A549 (cell line): ENCODE results near the gene PDZD2. TPM values are rescaled to one million over a fixed set of nuclear protein-coding genes. Genes with fewer than 3 reads are reported as not detected.

Experiments used
- ATAC-seq, 2 experiments: fragments of 200-7000 bp in 1 of 2; fragments of >200 bp in 1 of 2; cut with Nextera tagmentation in 1 of 2; cut with Tn5 transposase in 1 of 2; 3 replicates each; pipeline versions ENCODE4 v1.8.0 to v1.9.1; 2018 to 2020; ENCODE audit warnings: mild to moderate bottlenecking in 1 of 2, moderate library complexity in 1 of 2
- CTCF ChIA-PET: fragments of 300-600 bp; sonication (Branson Sonifier 250); formaldehyde crosslinking; extraction: SDS; loops from one replicate; lab custom pipeline; 2021; ENCODE audit warnings: antibody characterized with exemption, inconsistent platforms; lab: Yijun Ruan, JAX
- POLR2A ChIA-PET: fragments of 350-600 bp; formaldehyde crosslinking; extraction: SDS; loops from one replicate; lab custom pipeline; 2021; ENCODE audit warnings: antibody characterized with exemption, inconsistent platforms; lab: Yijun Ruan, JAX
- DNase-seq, 2 experiments: peaks; one replicate each; pipeline versions ENCODE4 v3.0.0 to v3.0.0-alpha.2; 2011 to 2016; ENCODE audit warnings: low read depth in 1 of 2, low spot score in 1 of 2
- FAIRE-seq: peaks from 2 replicates; lab custom pipeline; 2011; peaks lifted over from hg19 to GRCh38; lab: Jason Lieb, UNC
- H3K27ac ChIP-seq, 2 experiments: fragments of >200 bp; sonication (Bioruptor Twin); formaldehyde crosslinking; 3 replicates each; pipeline ENCODE4 v1.5.1; 2016 to 2017
- H3K4me1 ChIP-seq: fragments of >200 bp; sonication (Bioruptor Twin); formaldehyde crosslinking; 3 replicates; pipeline ENCODE4 v1.6.1; 2016
- H3K4me2 ChIP-seq: fragments of >200 bp; sonication (Bioruptor Twin); formaldehyde crosslinking; 3 replicates; pipeline ENCODE4 v1.6.1; 2016
- H3K4me3 ChIP-seq: fragments of >200 bp; sonication (Bioruptor Twin); formaldehyde crosslinking; 3 replicates; pipeline ENCODE4 v1.5.1; 2016
- H3K9me3 ChIP-seq: fragments of >200 bp; sonication (Bioruptor Twin); formaldehyde crosslinking; 3 replicates; pipeline ENCODE4 v1.6.1; 2016
- ATOH8 ChIP-seq: fragments of 250-450 bp; sonication (Bioruptor Pico); IDR thresholded peaks from 2 replicates; pipeline ENCODE4 v1.5.0; 2020; ENCODE audit warnings: low read depth, mild to moderate bottlenecking, moderate library complexity
- CEBPB ChIP-seq, 2 experiments: fragments of >200 bp in 1 of 2; sonication (Bioruptor Twin) in 1 of 2; formaldehyde crosslinking in 1 of 2; IDR thresholded peaks; 2 replicates each; pipeline ENCODE4 v1.6.1; 2012 to 2016
- CHD4 ChIP-seq: fragments of 200-600 bp; sonication (generic); IDR thresholded peaks from 2 replicates; pipeline ENCODE4 v1.6.1; 2016; ENCODE audit warnings: antibody characterized with exemption, mild to moderate bottlenecking, borderline replicate concordance
- ESRRA ChIP-seq: fragments of 150-350 bp; IDR thresholded peaks from 2 replicates; pipeline ENCODE4 v1.6.1; 2014; ENCODE audit warnings: mild to moderate bottlenecking, low read length, borderline replicate concordance
- FOSL2 ChIP-seq, 2 experiments: fragments of 450-650 bp in 1 of 2; fragments of >200 bp in 1 of 2; sonication (Bioruptor Twin) in 1 of 2; formaldehyde crosslinking; IDR thresholded peaks; 2 replicates each; pipeline versions ENCODE4 v1.5.0 to v1.6.1; 2016 to 2020; ENCODE audit warnings: mild to moderate bottlenecking in 1 of 2, moderate library complexity in 1 of 2
- HMGXB4 ChIP-seq: fragments of 250-450 bp; sonication (Bioruptor Pico); IDR thresholded peaks from 2 replicates; pipeline ENCODE4 v1.5.0; 2021; ENCODE audit warnings: mild to moderate bottlenecking, moderate library complexity, borderline replicate concordance
- HOXB5 ChIP-seq: fragments of 250-450 bp; sonication (Bioruptor Pico); IDR thresholded peaks from 2 replicates; pipeline ENCODE4 v1.5.0; 2020; ENCODE audit warnings: mild to moderate bottlenecking, moderate library complexity
- JUN ChIP-seq, 2 experiments: fragments of >200 bp; sonication (Bioruptor Twin); formaldehyde crosslinking; IDR thresholded peaks; 2 replicates in 1 of 2; 3 replicates in 1 of 2; pipeline ENCODE4 v1.6.1; 2016 to 2017
- MAZ ChIP-seq: fragments of 150-350 bp; IDR thresholded peaks from 2 replicates; pipeline ENCODE4 v1.6.1; 2014; ENCODE audit warnings: antibody characterized with exemption, low read depth, low read length, borderline replicate concordance
- MYC ChIP-seq: IDR thresholded peaks from 2 replicates; pipeline ENCODE4 v1.6.1; 2012; ENCODE audit warnings: mild to moderate bottlenecking, inconsistent platforms, low read length, improper control_type of control experiment, borderline replicate concordance
- PBX3 ChIP-seq: IDR thresholded peaks from 2 replicates; pipeline ENCODE4 v1.6.1; 2012
- PHF8 ChIP-seq: fragments of 200-600 bp; sonication (generic); IDR thresholded peaks from 2 replicates; pipeline ENCODE4 v1.6.1; 2016; ENCODE audit warnings: low read depth, mild to moderate bottlenecking, antibody characterized with exemption, moderate library complexity, borderline replicate concordance
- RARB ChIP-seq: fragments of 250-450 bp; sonication (Bioruptor Pico); IDR thresholded peaks from 2 replicates; pipeline ENCODE4 v1.8.0; 2021; ENCODE audit warnings: mild to moderate bottlenecking, moderate library complexity
- REST ChIP-seq: fragments of 200-600 bp; sonication (generic); IDR thresholded peaks from 2 replicates; pipeline ENCODE4 v1.6.1; 2016; ENCODE audit warnings: antibody characterized with exemption, mild to moderate bottlenecking, moderate library complexity
- RFX5 ChIP-seq: fragments of 450-650 bp; IDR thresholded peaks from 2 replicates; pipeline ENCODE4 v1.7.1; 2014; ENCODE audit warnings: antibody characterized with exemption, mild to moderate bottlenecking, moderate library complexity
- ZFP36 ChIP-seq: fragments of 450-650 bp; IDR thresholded peaks from 2 replicates; pipeline ENCODE4 v1.6.1; 2014; ENCODE audit warnings: borderline replicate concordance; ENCODE audit not compliant: partially characterized antibody
- WGBS: methylation state at CpG from one replicate; pipeline ENCODE4 v1.1.6; 2017; ENCODE audit errors: missing lambda C conversion rate; 5-methylcytosine and 5-hydroxymethylcytosine counted together
- polyA plus RNA-seq, 4 experiments: library from polyadenylated mRNA; depleted of rRNA in 3 of 4; stranded (reverse); fragments of >200 nt; fragmentation: RNase III in 1 of 4; extraction: RNeasy Plus Mini Kit Qiagen cat#74134 plus additional on column Dnase treatment in 1 of 4; gene quantifications; 2 replicates in 3 of 4; 3 replicates in 1 of 4; pipeline ENCODE4 v1.2.3, GENCODE V29; 2011 to 2017
- TF ChIP-seq, protein P1 (sequence below): fragments of 150-350 bp; IDR thresholded peaks from 2 replicates; pipeline ENCODE4 v1.6.1; 2014; ENCODE audit warnings: low read depth, mild to moderate bottlenecking, low read length
- TF ChIP-seq, protein P2 (sequence below): fragments of >200 bp; sonication (Bioruptor Twin); formaldehyde crosslinking; IDR thresholded peaks from 3 replicates; pipeline ENCODE4 v1.6.1; 2016
- TF ChIP-seq, protein P3 (sequence below): fragments of >200 bp; sonication (Bioruptor Twin); formaldehyde crosslinking; IDR thresholded peaks from 3 replicates; pipeline ENCODE4 v1.5.1; 2016

PDZD2 gene
- polyA plus RNA-seq, 2 of the 4 experiments (the other 2 are of a cell fraction): 0.06 to 0.09 TPM

DNA sequence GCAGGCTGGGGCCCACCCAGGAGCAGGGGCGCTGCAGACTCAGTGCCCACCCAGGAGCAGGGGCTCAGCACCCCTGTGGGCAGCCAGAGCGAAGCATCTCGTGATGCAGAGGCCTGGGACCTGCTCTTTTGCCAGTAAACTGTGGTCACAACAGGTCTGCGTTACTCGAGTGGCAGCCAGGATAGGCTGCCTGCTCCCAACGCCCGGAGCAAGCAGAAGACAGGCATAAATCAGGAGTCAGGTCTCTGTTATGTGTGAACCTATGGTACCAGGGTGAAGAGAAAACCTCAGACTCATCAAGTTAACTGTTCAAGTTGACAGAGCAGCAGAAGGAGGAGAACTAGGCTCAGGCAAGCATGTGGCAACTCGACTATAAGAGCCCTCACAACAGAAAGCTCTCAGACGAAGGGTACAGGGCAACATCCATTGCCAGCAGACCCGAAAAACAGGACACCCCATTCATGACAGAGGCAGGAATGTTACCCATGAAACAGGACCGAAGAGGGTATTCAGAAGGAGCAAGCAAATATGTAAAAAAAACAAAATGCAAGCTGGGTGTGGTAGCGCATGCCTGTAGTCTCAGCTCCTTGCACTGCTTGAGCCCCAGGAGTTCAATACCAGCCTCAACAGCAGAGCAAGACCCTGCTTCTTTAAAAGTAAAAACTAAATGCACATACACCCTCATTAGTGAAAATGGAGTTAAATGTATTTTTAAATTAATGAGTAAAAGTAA lies 463.5 kb downstream of the PDZD2 start:
- Histone ChIP-seq H3K4me3 (no peak overlapping the region), H3K4me2 (no peak overlapping the region), H3K9me3 (no peaks in the 10 kb centered on the region), H3K4me1 (no peaks in the 10 kb centered on the region), H3K27ac (no peak overlapping the region)
- FAIRE-seq (no peak), ATAC-seq (no peak), DNase-seq (no peak)
- TF ChIP-seq RARB (CRISPR knock-in tag) (no peak), HMGXB4 (CRISPR knock-in tag) (no peak), MYC (no peak), FOSL2 (IDR thresholded peaks at IDR 0.05) (no peak), FOSL2 (CRISPR knock-in tag; IDR thresholded peaks at IDR 0.05) (no peak), PBX3 (no peak), PHF8 (no peak), JUN (IDR thresholded peaks at IDR 0.05) (no peak), CHD4 (no peak), ATOH8 (no peak), HOXB5 (CRISPR knock-in tag) (no peak), MAZ (no peak), REST (no peak), RFX5 (no peak), ZFP36 (no peak), CEBPB (IDR thresholded peaks at IDR 0.05) (no peak), ESRRA (no peak)
- TF ChIP-seq, protein P1, sequence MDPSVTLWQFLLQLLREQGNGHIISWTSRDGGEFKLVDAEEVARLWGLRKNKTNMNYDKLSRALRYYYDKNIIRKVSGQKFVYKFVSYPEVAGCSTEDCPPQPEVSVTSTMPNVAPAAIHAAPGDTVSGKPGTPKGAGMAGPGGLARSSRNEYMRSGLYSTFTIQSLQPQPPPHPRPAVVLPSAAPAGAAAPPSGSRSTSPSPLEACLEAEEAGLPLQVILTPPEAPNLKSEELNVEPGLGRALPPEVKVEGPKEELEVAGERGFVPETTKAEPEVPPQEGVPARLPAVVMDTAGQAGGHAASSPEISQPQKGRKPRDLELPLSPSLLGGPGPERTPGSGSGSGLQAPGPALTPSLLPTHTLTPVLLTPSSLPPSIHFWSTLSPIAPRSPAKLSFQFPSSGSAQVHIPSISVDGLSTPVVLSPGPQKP: no peak
- TF ChIP-seq, protein P2, sequence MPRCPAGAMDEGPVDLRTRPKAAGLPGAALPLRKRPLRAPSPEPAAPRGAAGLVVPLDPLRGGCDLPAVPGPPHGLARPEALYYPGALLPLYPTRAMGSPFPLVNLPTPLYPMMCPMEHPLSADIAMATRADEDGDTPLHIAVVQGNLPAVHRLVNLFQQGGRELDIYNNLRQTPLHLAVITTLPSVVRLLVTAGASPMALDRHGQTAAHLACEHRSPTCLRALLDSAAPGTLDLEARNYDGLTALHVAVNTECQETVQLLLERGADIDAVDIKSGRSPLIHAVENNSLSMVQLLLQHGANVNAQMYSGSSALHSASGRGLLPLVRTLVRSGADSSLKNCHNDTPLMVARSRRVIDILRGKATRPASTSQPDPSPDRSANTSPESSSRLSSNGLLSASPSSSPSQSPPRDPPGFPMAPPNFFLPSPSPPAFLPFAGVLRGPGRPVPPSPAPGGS: no peak
- TF ChIP-seq, protein P3, sequence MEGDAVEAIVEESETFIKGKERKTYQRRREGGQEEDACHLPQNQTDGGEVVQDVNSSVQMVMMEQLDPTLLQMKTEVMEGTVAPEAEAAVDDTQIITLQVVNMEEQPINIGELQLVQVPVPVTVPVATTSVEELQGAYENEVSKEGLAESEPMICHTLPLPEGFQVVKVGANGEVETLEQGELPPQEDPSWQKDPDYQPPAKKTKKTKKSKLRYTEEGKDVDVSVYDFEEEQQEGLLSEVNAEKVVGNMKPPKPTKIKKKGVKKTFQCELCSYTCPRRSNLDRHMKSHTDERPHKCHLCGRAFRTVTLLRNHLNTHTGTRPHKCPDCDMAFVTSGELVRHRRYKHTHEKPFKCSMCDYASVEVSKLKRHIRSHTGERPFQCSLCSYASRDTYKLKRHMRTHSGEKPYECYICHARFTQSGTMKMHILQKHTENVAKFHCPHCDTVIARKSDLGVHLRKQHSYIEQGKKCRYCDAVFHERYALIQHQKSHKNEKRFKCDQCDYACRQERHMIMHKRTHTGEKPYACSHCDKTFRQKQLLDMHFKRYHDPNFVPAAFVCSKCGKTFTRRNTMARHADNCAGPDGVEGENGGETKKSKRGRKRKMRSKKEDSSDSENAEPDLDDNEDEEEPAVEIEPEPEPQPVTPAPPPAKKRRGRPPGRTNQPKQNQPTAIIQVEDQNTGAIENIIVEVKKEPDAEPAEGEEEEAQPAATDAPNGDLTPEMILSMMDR: no peak
- CTCF ChIA-PET: interaction anchor here (2.1 kb wide), 1 partner anchor 10 kb away, joined by 5 read pairs; no protein-coding TSS in a partner anchor
- POLR2A ChIA-PET: no interaction called here
- 87% methylated on average over 12 of the region's 12 CpGs for WGBS
